ENCODE measurements around the gene HLF.

GRCh38 chr17:55225237-55225636 lies 39.5 kb upstream of the HLF start:
- TF ChIP-seq CTCF (IDR thresholded peaks at IDR 0.05) = no peak
- no peak for TF ChIP-seq EP300 (IDR thresholded peaks at IDR 0.05)

Measured in upper lobe of left lung (tissue), 4 donors.